H1 (cell line): Measurements from ENCODE around the gene DBNDD2. TPM values are rescaled to one million over a fixed set of nuclear protein-coding genes. Genes with fewer than 3 reads are reported as not detected.

Experiments
- CHD1 ChIP-seq: IDR thresholded peaks from 2 replicates; pipeline ENCODE4 v1.6.1; 2012; ENCODE audit warnings: low read depth, low read length, improper control_type of control experiment
- POLR2AphosphoS5 ChIP-seq: IDR thresholded peaks from 2 replicates; pipeline ENCODE4 v1.6.1; 2011; ENCODE audit warnings: low read depth, low read length
- RFX5 ChIP-seq: IDR thresholded peaks from 2 replicates; pipeline ENCODE4 v1.6.1; 2011; ENCODE audit warnings: low read depth, low read length, improper control_type of control experiment, borderline replicate concordance
- SIX5 ChIP-seq: IDR thresholded peaks from 2 replicates; pipeline ENCODE4 v1.6.1; 2011; ENCODE audit warnings: mild to moderate bottlenecking, low read depth, low read length
- TCF12 ChIP-seq: IDR thresholded peaks from 2 replicates; pipeline ENCODE4 v1.6.1; 2011; ENCODE audit warnings: low read depth, mild to moderate bottlenecking, low read length
- USF2 ChIP-seq: IDR thresholded peaks from 2 replicates; pipeline ENCODE4 v1.6.1; 2011; ENCODE audit warnings: low read length, improper control_type of control experiment
- polyA plus RNA-seq, 7 experiments: library from polyadenylated mRNA; depleted of rRNA in 3 of 7; stranded (reverse) in 5 of 7; unstranded in 2 of 7; fragments of >200 nt in 5 of 7; fragments of 200-250 nt in 2 of 7; gene quantifications; 1 replicate in 5 of 7; 2 replicates in 1 of 7; 4 replicates in 1 of 7; pipeline versions ENCODE4 v1.2.1 to v1.2.3, GENCODE V29; 2011 to 2013; ENCODE audit warnings: missing spikeins in 2 of 7, mixed read lengths in 2 of 7
- total RNA-seq: library from RNA; stranded (reverse); fragmentation: NEBNext Ultra II Directional; extraction: Animal tissue kit (Norgen Biotek cat#: 25700); gene quantifications from 2 replicates; pipeline ENCODE4 v1.2.1, GENCODE V29; 2021
- TF ChIP-seq, protein P1 (sequence below): fragments of 300-600 bp; sonication (generic); IDR thresholded peaks from 2 replicates; pipeline ENCODE4 v1.7.1; 2012; ENCODE audit warnings: low read length, moderate library complexity, mild to moderate bottlenecking, inconsistent platforms; ENCODE audit not compliant: insufficient replicate concordance

Gene DBNDD2
- total and polyA plus RNA-seq, 2 of the 8 experiments (the other 6 are each of a cell fraction or from before 2014, with no cell fraction given) = 55.8 to 96.3 TPM

GRCh38 chr20:45433976-45434375 is 25.9 kb downstream of the DBNDD2 start (continued):
- TF ChIP-seq, protein P1, sequence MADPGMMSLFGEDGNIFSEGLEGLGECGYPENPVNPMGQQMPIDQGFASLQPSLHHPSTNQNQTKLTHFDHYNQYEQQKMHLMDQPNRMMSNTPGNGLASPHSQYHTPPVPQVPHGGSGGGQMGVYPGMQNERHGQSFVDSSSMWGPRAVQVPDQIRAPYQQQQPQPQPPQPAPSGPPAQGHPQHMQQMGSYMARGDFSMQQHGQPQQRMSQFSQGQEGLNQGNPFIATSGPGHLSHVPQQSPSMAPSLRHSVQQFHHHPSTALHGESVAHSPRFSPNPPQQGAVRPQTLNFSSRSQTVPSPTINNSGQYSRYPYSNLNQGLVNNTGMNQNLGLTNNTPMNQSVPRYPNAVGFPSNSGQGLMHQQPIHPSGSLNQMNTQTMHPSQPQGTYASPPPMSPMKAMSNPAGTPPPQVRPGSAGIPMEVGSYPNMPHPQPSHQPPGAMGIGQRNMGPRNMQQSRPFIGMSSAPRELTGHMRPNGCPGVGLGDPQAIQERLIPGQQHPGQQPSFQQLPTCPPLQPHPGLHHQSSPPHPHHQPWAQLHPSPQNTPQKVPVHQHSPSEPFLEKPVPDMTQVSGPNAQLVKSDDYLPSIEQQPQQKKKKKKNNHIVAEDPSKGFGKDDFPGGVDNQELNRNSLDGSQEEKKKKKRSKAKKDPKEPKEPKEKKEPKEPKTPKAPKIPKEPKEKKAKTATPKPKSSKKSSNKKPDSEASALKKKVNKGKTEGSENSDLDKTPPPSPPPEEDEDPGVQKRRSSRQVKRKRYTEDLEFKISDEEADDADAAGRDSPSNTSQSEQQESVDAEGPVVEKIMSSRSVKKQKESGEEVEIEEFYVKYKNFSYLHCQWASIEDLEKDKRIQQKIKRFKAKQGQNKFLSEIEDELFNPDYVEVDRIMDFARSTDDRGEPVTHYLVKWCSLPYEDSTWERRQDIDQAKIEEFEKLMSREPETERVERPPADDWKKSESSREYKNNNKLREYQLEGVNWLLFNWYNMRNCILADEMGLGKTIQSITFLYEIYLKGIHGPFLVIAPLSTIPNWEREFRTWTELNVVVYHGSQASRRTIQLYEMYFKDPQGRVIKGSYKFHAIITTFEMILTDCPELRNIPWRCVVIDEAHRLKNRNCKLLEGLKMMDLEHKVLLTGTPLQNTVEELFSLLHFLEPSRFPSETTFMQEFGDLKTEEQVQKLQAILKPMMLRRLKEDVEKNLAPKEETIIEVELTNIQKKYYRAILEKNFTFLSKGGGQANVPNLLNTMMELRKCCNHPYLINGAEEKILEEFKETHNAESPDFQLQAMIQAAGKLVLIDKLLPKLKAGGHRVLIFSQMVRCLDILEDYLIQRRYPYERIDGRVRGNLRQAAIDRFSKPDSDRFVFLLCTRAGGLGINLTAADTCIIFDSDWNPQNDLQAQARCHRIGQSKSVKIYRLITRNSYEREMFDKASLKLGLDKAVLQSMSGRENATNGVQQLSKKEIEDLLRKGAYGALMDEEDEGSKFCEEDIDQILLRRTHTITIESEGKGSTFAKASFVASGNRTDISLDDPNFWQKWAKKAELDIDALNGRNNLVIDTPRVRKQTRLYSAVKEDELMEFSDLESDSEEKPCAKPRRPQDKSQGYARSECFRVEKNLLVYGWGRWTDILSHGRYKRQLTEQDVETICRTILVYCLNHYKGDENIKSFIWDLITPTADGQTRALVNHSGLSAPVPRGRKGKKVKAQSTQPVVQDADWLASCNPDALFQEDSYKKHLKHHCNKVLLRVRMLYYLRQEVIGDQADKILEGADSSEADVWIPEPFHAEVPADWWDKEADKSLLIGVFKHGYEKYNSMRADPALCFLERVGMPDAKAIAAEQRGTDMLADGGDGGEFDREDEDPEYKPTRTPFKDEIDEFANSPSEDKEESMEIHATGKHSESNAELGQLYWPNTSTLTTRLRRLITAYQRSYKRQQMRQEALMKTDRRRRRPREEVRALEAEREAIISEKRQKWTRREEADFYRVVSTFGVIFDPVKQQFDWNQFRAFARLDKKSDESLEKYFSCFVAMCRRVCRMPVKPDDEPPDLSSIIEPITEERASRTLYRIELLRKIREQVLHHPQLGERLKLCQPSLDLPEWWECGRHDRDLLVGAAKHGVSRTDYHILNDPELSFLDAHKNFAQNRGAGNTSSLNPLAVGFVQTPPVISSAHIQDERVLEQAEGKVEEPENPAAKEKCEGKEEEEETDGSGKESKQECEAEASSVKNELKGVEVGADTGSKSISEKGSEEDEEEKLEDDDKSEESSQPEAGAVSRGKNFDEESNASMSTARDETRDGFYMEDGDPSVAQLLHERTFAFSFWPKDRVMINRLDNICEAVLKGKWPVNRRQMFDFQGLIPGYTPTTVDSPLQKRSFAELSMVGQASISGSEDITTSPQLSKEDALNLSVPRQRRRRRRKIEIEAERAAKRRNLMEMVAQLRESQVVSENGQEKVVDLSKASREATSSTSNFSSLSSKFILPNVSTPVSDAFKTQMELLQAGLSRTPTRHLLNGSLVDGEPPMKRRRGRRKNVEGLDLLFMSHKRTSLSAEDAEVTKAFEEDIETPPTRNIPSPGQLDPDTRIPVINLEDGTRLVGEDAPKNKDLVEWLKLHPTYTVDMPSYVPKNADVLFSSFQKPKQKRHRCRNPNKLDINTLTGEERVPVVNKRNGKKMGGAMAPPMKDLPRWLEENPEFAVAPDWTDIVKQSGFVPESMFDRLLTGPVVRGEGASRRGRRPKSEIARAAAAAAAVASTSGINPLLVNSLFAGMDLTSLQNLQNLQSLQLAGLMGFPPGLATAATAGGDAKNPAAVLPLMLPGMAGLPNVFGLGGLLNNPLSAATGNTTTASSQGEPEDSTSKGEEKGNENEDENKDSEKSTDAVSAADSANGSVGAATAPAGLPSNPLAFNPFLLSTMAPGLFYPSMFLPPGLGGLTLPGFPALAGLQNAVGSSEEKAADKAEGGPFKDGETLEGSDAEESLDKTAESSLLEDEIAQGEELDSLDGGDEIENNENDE = no peak
- TF ChIP-seq USF2 = no peak
- TF ChIP-seq POLR2AphosphoS5 = no peak
- TF ChIP-seq RFX5 = no peak
- no peak for TF ChIP-seq CHD1
- no peak for TF ChIP-seq SIX5
- no peak for TF ChIP-seq TCF12
